GM23338 (cell line): ENCODE results near the gene SHOC1. TPM values are rescaled to one million over a fixed set of nuclear protein-coding genes. Genes with fewer than 3 reads are reported as not detected.

Experiments
- ATAC-seq: fragments of 200-7000 bp; cut with Tn5 transposase; 3 replicates; pipeline ENCODE4 v1.9.1; 2020
- DNase-seq: peaks from one replicate; pipeline ENCODE4 v3.0.0-alpha.2; 2015; ENCODE audit warnings: low spot score
- H2AFZ ChIP-seq: fragments of 200-600 bp; sonication (generic); 2 replicates; pipeline ENCODE4 v1.8.0; 2016; ENCODE audit warnings: antibody characterized with exemption, mild to moderate bottlenecking, moderate library complexity
- H3F3A ChIP-seq: fragments of 200-600 bp; sonication (generic); replicated peaks from 2 replicates; pipeline ENCODE4 v1.8.0; 2017; ENCODE audit warnings: antibody characterized with exemption, mixed run types, low read depth
- H3K27ac ChIP-seq: fragments of 200-600 bp; sonication (generic); 2 replicates; pipeline ENCODE4 v1.6.1; 2016; ENCODE audit warnings: low read depth
- H3K27me3 ChIP-seq: fragments of 200-600 bp; sonication (generic); 2 replicates; pipeline ENCODE4 v1.8.0; 2016; ENCODE audit warnings: mild to moderate bottlenecking, mixed run types, moderate library complexity; ENCODE audit not compliant: insufficient read depth
- H3K36me3 ChIP-seq: fragments of 200-600 bp; sonication (generic); 2 replicates; pipeline ENCODE4 v1.8.0; 2016; ENCODE audit warnings: mild to moderate bottlenecking; ENCODE audit not compliant: insufficient read depth
- H3K4me1 ChIP-seq: fragments of 200-600 bp; sonication (generic); 2 replicates; pipeline ENCODE4 v1.8.0; 2016; ENCODE audit warnings: mild to moderate bottlenecking, moderate library complexity; ENCODE audit not compliant: insufficient read depth
- H3K4me2 ChIP-seq: fragments of 200-600 bp; sonication (generic); 2 replicates; pipeline ENCODE4 v1.7.1; 2017; ENCODE audit warnings: mixed run types
- H3K4me3 ChIP-seq: fragments of 200-600 bp; sonication (generic); 2 replicates; pipeline ENCODE4 v1.6.1; 2016; ENCODE audit warnings: mixed run types
- H3K79me2 ChIP-seq: fragments of 200-600 bp; sonication (generic); replicated peaks from 2 replicates; pipeline ENCODE4 v1.8.0; 2017; ENCODE audit warnings: mild to moderate bottlenecking; ENCODE audit not compliant: insufficient read depth
- H3K9me2 ChIP-seq: fragments of 200-600 bp; sonication (generic); 2 replicates; pipeline ENCODE4 v1.8.0; 2017; ENCODE audit not compliant: insufficient read depth
- H4K20me1 ChIP-seq: fragments of 200-600 bp; sonication (generic); replicated peaks from 2 replicates; pipeline ENCODE4 v1.8.0; 2017; ENCODE audit warnings: mild to moderate bottlenecking; ENCODE audit not compliant: insufficient read depth
- H3K27ac Mint-ChIP-seq: 2 replicates; pipeline ENCODE4 v1.8.0; 2020; ENCODE audit warnings: inconsistent platforms, mild to moderate bottlenecking, moderate library complexity, mixed read lengths
- H3K27me3 Mint-ChIP-seq: 3 replicates; pipeline ENCODE4 v1.8.0; 2022; ENCODE audit warnings: low read depth, mild to moderate bottlenecking, moderate library complexity, mixed read lengths, inconsistent platforms; ENCODE audit not compliant: insufficient read depth, poor library complexity
- H3K36me3 Mint-ChIP-seq: 3 replicates; pipeline ENCODE4 v1.8.0; 2021; ENCODE audit warnings: low read depth, mild to moderate bottlenecking, inconsistent platforms, moderate library complexity, mixed read lengths
- H3K4me1 Mint-ChIP-seq: 3 replicates; pipeline ENCODE4 v1.8.0; 2020; ENCODE audit warnings: mild to moderate bottlenecking, inconsistent platforms, mixed read lengths
- H3K4me3 Mint-ChIP-seq: 3 replicates; pipeline ENCODE4 v1.8.0; 2021; ENCODE audit warnings: moderate library complexity, mild to moderate bottlenecking, inconsistent platforms, mixed read lengths
- H3K9me3 Mint-ChIP-seq: 3 replicates; pipeline ENCODE4 v1.8.0; 2020; ENCODE audit warnings: moderate library complexity, mild to moderate bottlenecking, inconsistent platforms, mixed read lengths
- CREB1 ChIP-seq: fragments of 250-450 bp; sonication (Bioruptor Pico); IDR thresholded peaks from 2 replicates; pipeline ENCODE4 v1.5.0; 2020; ENCODE audit warnings: low read depth, mild to moderate bottlenecking, moderate library complexity
- CTCF ChIP-seq, 2 experiments: fragments of 200-600 bp in 1 of 2; sonication (generic) in 1 of 2; conservative IDR thresholded peaks; 2 replicates each; pipeline versions ENCODE4 v1.5.1 to v1.6.1; 2016 to 2017; ENCODE audit warnings: antibody characterized with exemption in 2 of 2, low read depth in 2 of 2, mild to moderate bottlenecking in 2 of 2, moderate library complexity in 1 of 2
- ETS1 ChIP-seq: IDR thresholded peaks from 2 replicates; pipeline ENCODE4 v1.6.1; 2016; ENCODE audit warnings: antibody characterized with exemption
- JUNB ChIP-seq: IDR thresholded peaks from one replicate; pipeline ENCODE4 v1.6.1; 2016; ENCODE audit warnings: antibody characterized with exemption; ENCODE audit not compliant: unreplicated experiment
- NANOG ChIP-seq: IDR thresholded peaks from 2 replicates; pipeline ENCODE4 v1.6.1; 2016; ENCODE audit warnings: antibody characterized with exemption, borderline replicate concordance
- POLR2AphosphoS5 ChIP-seq: IDR thresholded peaks from 2 replicates; pipeline ENCODE4 v1.6.1; 2016; ENCODE audit warnings: antibody characterized with exemption, low read depth
- REST ChIP-seq: IDR thresholded peaks from one replicate; pipeline ENCODE4 v1.6.1; 2018; ENCODE audit warnings: antibody characterized with exemption; ENCODE audit not compliant: unreplicated experiment
- STAT1 ChIP-seq: IDR thresholded peaks from one replicate; pipeline ENCODE4 v1.6.1; 2016; ENCODE audit warnings: antibody characterized with exemption; ENCODE audit not compliant: unreplicated experiment
- ZNF114 ChIP-seq: fragments of 250-450 bp; sonication (Bioruptor Pico); IDR thresholded peaks from 2 replicates; pipeline ENCODE4 v1.5.0; 2020; ENCODE audit warnings: mild to moderate bottlenecking, moderate library complexity
- ZNF331 ChIP-seq: fragments of 250-450 bp; sonication (Bioruptor Pico); IDR thresholded peaks from 2 replicates; pipeline ENCODE4 v1.5.0; 2020; ENCODE audit warnings: low read depth, mild to moderate bottlenecking, moderate library complexity
- ZNF462 ChIP-seq: fragments of 250-450 bp; sonication (Bioruptor Pico); IDR thresholded peaks from 2 replicates; pipeline ENCODE4 v1.5.0; 2020; ENCODE audit warnings: mild to moderate bottlenecking, moderate library complexity
- polyA plus RNA-seq: library from polyadenylated mRNA; unstranded; fragments of >200 nt; fragmentation: Nextera tagmentation; extraction: Ambion mirVana; gene quantifications from 2 replicates; pipeline ENCODE4 v1.2.1, GENCODE V29; 2016
- total RNA-seq: library from RNA; depleted of rRNA; stranded (reverse); fragments of >200 nt; shearing (Covaris generic); gene quantifications from 2 replicates; pipeline ENCODE4 v1.2.3, GENCODE V29; 2014

SHOC1 gene
- total and polyA plus RNA-seq, 2 experiments from 2014 or later, result 0.39 TPM; not detected in 1

GRCh38 chr9:111842313-111842712, 47.6 kb upstream of the SHOC1 start:
- Histone ChIP-seq H4K20me1 (no peaks in the 10 kb centered on the region), H3K27ac (no peak overlapping the region), H3K4me2 (no peak overlapping the region), H3K36me3 (no peaks in the 10 kb centered on the region), H3K27me3 (no peaks in the 10 kb centered on the region), H3K4me3 (no peak overlapping the region), H3K4me1 (no peaks in the 10 kb centered on the region), H3K79me2 (no peaks in the 10 kb centered on the region), H3K9me2 (no peaks in the 10 kb centered on the region), H3F3A (no peaks in the 10 kb centered on the region), H2AFZ (no peak overlapping the region)
- H3K27ac Mint-ChIP-seq, result no peak overlapping the region
- DNase-seq (no peak), ATAC-seq (no peak)
- H3K9me3 Mint-ChIP-seq, result no peaks in the 10 kb centered on the region
- H3K36me3 Mint-ChIP-seq, result no peaks in the 10 kb centered on the region
- no peak overlapping the region for H3K4me3 Mint-ChIP-seq
- H3K27me3 Mint-ChIP-seq, result peaks cover 2% of the 10 kb centered on the region
- H3K4me1 Mint-ChIP-seq, result no peaks in the 10 kb centered on the region
- TF ChIP-seq NANOG (no peak), ETS1 (no peak), ZNF114 (CRISPR knock-in tag) (no peak), POLR2AphosphoS5 (no peak), ZNF462 (no peak), CTCF (conservative IDR thresholded peaks at IDR 0.05; ENCODE audit: low read depth in 2 of 2) (no peak), STAT1 (no peak), CREB1 (CRISPR knock-in tag) (no peak), JUNB (no peak), REST (no peak), ZNF331 (CRISPR knock-in tag) (no peak)
